Liver (tissue), 9 donors: Measurements from ENCODE around the gene VCX2. TPM values are rescaled to one million over a fixed set of nuclear protein-coding genes. Genes with fewer than 3 reads are reported as not detected.

Source experiments
- DNase-seq: peaks from one replicate; pipeline ENCODE4 v3.0.0-alpha.2; 2017; ENCODE audit warnings: low spot score
- H3K27ac ChIP-seq, 2 donors: one replicate each; pipeline ENCODE4 v1.7.0; 2013; ENCODE audit warnings: inconsistent platforms in 2 of 2, low read length in 2 of 2, control low read depth in 1 of 2, low read depth in 1 of 2, mild to moderate bottlenecking in 1 of 2
- H3K27me3 ChIP-seq, 4 donors: one replicate each; pipeline versions ENCODE4 v1.6.1 to v1.7.0; 2013; ENCODE audit warnings: low read length in 3 of 4, inconsistent platforms in 1 of 4, mild to moderate bottlenecking in 1 of 4, moderate library complexity in 1 of 4; ENCODE audit not compliant: control insufficient read depth in 4 of 4, insufficient read depth in 4 of 4
- H3K36me3 ChIP-seq, 4 donors: one replicate each; pipeline versions ENCODE4 v1.6.1 to v1.7.0; 2013; ENCODE audit warnings: low read length in 3 of 4, mild to moderate bottlenecking in 3 of 4, low read depth in 1 of 4, moderate library complexity in 1 of 4; ENCODE audit not compliant: control insufficient read depth in 4 of 4, insufficient read depth in 3 of 4
- H3K4me1 ChIP-seq, 4 donors: one replicate each; pipeline versions ENCODE4 v1.6.1 to v1.7.0; 2013; ENCODE audit warnings: low read length in 3 of 4, mild to moderate bottlenecking in 3 of 4, moderate library complexity in 1 of 4; ENCODE audit not compliant: control insufficient read depth in 4 of 4, insufficient read depth in 4 of 4
- H3K4me3 ChIP-seq, 3 donors: one replicate each; pipeline versions ENCODE4 v1.6.1 to v1.7.0; 2013; ENCODE audit warnings: low read length in 3 of 3, control low read depth in 1 of 3, low read depth in 1 of 3, mild to moderate bottlenecking in 1 of 3
- H3K9ac ChIP-seq, 2 donors: one replicate each; pipeline ENCODE4 v1.7.0; 2013; ENCODE audit warnings: low read length in 2 of 2, mild to moderate bottlenecking in 2 of 2, moderate library complexity in 2 of 2, control low read depth in 1 of 2, low read depth in 1 of 2
- H3K9me3 ChIP-seq, 4 donors: one replicate each; pipeline versions ENCODE4 v1.6.1 to v1.7.0; 2013; ENCODE audit warnings: low read length in 3 of 4; ENCODE audit not compliant: control insufficient read depth in 4 of 4
- EGR1 ChIP-seq, 2 donors: IDR thresholded peaks; 2 replicates each; pipeline ENCODE4 v1.6.1; 2016 to 2018; ENCODE audit warnings: antibody characterized with exemption in 2 of 2, low read depth in 2 of 2
- FOXA1 ChIP-seq: IDR thresholded peaks from 2 replicates; pipeline ENCODE4 v1.6.1; 2016; ENCODE audit warnings: antibody characterized with exemption
- FOXA2 ChIP-seq: IDR thresholded peaks from 2 replicates; pipeline ENCODE4 v1.6.1; 2016; ENCODE audit warnings: antibody characterized with exemption
- GABPA ChIP-seq, 2 donors: IDR thresholded peaks in 1 of 2; conservative IDR thresholded peaks in 1 of 2; 2 replicates each; pipeline ENCODE4 v1.6.1; 2016; ENCODE audit warnings: antibody characterized with exemption in 2 of 2, mild to moderate bottlenecking in 1 of 2, moderate library complexity in 1 of 2
- HNF4G ChIP-seq: IDR thresholded peaks from 2 replicates; pipeline ENCODE4 v1.6.1; 2016; ENCODE audit warnings: antibody characterized with exemption
- JUND ChIP-seq, 2 donors: IDR thresholded peaks; 2 replicates each; pipeline ENCODE4 v1.6.1; 2016; ENCODE audit warnings: antibody characterized with exemption in 2 of 2
- NR2F2 ChIP-seq: IDR thresholded peaks from 2 replicates; pipeline ENCODE4 v1.6.1; 2016; ENCODE audit warnings: antibody characterized with exemption
- RAD21 ChIP-seq, 2 donors: IDR thresholded peaks; 2 replicates each; pipeline ENCODE4 v1.6.1; 2016; ENCODE audit warnings: antibody characterized with exemption in 2 of 2, mild to moderate bottlenecking in 2 of 2
- RXRA ChIP-seq, 2 donors: IDR thresholded peaks; 2 replicates each; pipeline ENCODE4 v1.6.1; 2017 to 2018; ENCODE audit warnings: antibody characterized with exemption in 2 of 2, mild to moderate bottlenecking in 1 of 2
- SP1 ChIP-seq: IDR thresholded peaks from 2 replicates; pipeline ENCODE4 v1.6.1; 2018; ENCODE audit warnings: antibody characterized with exemption, mild to moderate bottlenecking
- TAF1 ChIP-seq: conservative IDR thresholded peaks from 2 replicates; pipeline ENCODE4 v1.6.1; 2016; ENCODE audit warnings: antibody characterized with exemption, mild to moderate bottlenecking
- YY1 ChIP-seq: IDR thresholded peaks from 2 replicates; pipeline ENCODE4 v1.6.1; 2016; ENCODE audit warnings: antibody characterized with exemption, mild to moderate bottlenecking
- WGBS: extraction: QIAGEN DNeasy Blood & Tissue Kit; methylation state at CpG from one replicate; pipeline ENCODE4 v1.1.7; 2013; 5-methylcytosine and 5-hydroxymethylcytosine counted together
- polyA plus RNA-seq, 2 donors: library from polyadenylated mRNA; stranded (reverse) in 1 of 2; unstranded in 1 of 2; fragments of 200-250 nt in 1 of 2; fragments of >200 nt in 1 of 2; fragmentation: Nextera tagmentation in 1 of 2; extraction: Ambion mirVana in 1 of 2; gene quantifications; one replicate each; pipeline versions ENCODE4 v1.2.1 to v1.2.3, GENCODE V29; 2013 to 2015
- total RNA-seq, 2 donors: library from RNA; depleted of rRNA; stranded (reverse); fragments of >200 nt; gene quantifications; one replicate each; pipeline ENCODE4 v1.2.3, GENCODE V29; 2014
- TF ChIP-seq, protein P1 (sequence below): IDR thresholded peaks from 2 replicates; pipeline ENCODE4 v1.6.1; 2016; ENCODE audit warnings: antibody characterized with exemption
- TF ChIP-seq, protein P2 (sequence below): fragments of 150-350 bp; IDR thresholded peaks from 2 replicates; pipeline ENCODE4 v1.5.1; 2017; ENCODE audit warnings: improper control_type of control experiment, low read depth, low read length; ENCODE audit not compliant: missing input control
- TF ChIP-seq, protein P3 (sequence below): IDR thresholded peaks from 2 replicates; pipeline ENCODE4 v1.6.1; 2016; ENCODE audit warnings: antibody characterized with exemption
- TF ChIP-seq, protein P4 (sequence below): IDR thresholded peaks from 2 replicates; pipeline ENCODE4 v1.6.1; 2016; ENCODE audit warnings: antibody characterized with exemption
- TF ChIP-seq, protein P5 (sequence below): IDR thresholded peaks from 2 replicates; pipeline ENCODE4 v1.6.1; 2016; ENCODE audit warnings: antibody characterized with exemption, mild to moderate bottlenecking
- donor health status: healthy.
- donor health status: healthy.
- donor health status: healthy.
- donor health status: healthy.
- donor health status: healthy.

Gene VCX2
- total and polyA plus RNA-seq, 4 donors, result not detected

DNA sequence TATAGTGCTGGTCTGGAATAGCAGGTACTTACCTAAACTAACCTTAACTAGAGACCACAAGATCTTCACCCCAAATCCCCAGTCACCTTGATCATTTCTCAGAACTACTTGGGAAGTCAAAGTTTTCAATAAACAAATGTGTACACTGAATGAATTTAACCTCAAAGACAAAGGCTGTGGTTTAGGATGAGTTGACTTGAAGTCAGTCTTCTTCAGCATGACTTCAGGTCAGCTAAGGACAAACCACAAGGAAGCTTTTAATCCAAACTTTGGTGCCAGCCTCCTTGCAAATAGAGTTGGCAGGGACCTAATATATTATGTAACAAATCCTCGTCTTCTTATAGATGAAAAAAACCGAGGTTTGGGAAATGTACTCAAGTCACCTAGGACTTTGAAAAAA, 21.2 kb upstream of the VCX2 start:
- H3K36me3 ChIP-seq, result no peaks in the 10 kb centered on the region
- WGBS, result 88% methylated on average over 2 of the region's 2 CpGs
- TF ChIP-seq, protein P1, sequence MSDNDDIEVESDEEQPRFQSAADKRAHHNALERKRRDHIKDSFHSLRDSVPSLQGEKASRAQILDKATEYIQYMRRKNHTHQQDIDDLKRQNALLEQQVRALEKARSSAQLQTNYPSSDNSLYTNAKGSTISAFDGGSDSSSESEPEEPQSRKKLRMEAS, result no peak
- TF ChIP-seq FOXA1, result no peak
- TF ChIP-seq NR2F2, result no peak
- no peak for TF ChIP-seq TAF1
- H3K4me1 ChIP-seq, result no peaks in the 10 kb centered on the region
- DNase-seq, result no peak
- no peak overlapping the region for H3K9ac ChIP-seq
- no peak overlapping the region for H3K4me3 ChIP-seq
- no peak overlapping the region for H3K27ac ChIP-seq
- no peaks in the 10 kb centered on the region for H3K27me3 ChIP-seq
- no peaks in the 10 kb centered on the region for H3K9me3 ChIP-seq

DNA sequence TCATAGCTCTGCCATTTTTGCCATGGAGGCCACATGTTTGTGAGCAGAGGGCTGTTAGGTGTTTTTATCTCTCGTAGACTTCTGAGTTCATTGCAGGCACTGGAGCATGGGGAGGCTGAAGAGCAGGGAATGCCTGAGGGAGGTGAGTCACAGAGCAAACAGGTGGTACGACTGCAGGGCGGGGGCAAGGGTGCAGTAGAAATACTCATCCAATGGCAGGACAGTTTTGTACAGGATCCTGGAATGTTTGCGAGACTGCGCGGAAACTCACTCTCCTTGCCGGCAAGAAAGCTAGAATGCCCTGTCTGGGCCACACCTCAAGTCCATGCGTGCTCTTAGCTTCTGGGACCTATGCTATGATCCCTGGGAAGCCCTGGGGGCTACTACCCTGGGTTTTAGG, 20.0 kb upstream of the VCX2 start:
- 90% methylated on average over 8 of the region's 8 CpGs for WGBS
- no peak for DNase-seq
- H3K4me3 ChIP-seq, result no peak overlapping the region
- no peaks in the 10 kb centered on the region for H3K9me3 ChIP-seq
- TF ChIP-seq, protein P2, sequence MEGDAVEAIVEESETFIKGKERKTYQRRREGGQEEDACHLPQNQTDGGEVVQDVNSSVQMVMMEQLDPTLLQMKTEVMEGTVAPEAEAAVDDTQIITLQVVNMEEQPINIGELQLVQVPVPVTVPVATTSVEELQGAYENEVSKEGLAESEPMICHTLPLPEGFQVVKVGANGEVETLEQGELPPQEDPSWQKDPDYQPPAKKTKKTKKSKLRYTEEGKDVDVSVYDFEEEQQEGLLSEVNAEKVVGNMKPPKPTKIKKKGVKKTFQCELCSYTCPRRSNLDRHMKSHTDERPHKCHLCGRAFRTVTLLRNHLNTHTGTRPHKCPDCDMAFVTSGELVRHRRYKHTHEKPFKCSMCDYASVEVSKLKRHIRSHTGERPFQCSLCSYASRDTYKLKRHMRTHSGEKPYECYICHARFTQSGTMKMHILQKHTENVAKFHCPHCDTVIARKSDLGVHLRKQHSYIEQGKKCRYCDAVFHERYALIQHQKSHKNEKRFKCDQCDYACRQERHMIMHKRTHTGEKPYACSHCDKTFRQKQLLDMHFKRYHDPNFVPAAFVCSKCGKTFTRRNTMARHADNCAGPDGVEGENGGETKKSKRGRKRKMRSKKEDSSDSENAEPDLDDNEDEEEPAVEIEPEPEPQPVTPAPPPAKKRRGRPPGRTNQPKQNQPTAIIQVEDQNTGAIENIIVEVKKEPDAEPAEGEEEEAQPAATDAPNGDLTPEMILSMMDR, result no peak
- TF ChIP-seq YY1 (no peak), SP1 (no peak), FOXA2 (no peak), RXRA (IDR thresholded peaks at IDR 0.05) (no peak), FOXA1 (no peak), HNF4G (no peak), TAF1 (no peak), JUND (IDR thresholded peaks at IDR 0.05) (no peak), GABPA (IDR thresholded peaks at IDR 0.05 in 1 of 2, conservative IDR thresholded peaks at IDR 0.05 in 1 of 2) (no peak), EGR1 (IDR thresholded peaks at IDR 0.05; ENCODE audit: low read depth in 2 of 2) (no peak), RAD21 (IDR thresholded peaks at IDR 0.05) (no peak)
- TF ChIP-seq, protein P1, result no peak
- TF ChIP-seq, protein P3, sequence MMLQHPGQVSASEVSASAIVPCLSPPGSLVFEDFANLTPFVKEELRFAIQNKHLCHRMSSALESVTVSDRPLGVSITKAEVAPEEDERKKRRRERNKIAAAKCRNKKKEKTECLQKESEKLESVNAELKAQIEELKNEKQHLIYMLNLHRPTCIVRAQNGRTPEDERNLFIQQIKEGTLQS, result no peak
- TF ChIP-seq, protein P4, sequence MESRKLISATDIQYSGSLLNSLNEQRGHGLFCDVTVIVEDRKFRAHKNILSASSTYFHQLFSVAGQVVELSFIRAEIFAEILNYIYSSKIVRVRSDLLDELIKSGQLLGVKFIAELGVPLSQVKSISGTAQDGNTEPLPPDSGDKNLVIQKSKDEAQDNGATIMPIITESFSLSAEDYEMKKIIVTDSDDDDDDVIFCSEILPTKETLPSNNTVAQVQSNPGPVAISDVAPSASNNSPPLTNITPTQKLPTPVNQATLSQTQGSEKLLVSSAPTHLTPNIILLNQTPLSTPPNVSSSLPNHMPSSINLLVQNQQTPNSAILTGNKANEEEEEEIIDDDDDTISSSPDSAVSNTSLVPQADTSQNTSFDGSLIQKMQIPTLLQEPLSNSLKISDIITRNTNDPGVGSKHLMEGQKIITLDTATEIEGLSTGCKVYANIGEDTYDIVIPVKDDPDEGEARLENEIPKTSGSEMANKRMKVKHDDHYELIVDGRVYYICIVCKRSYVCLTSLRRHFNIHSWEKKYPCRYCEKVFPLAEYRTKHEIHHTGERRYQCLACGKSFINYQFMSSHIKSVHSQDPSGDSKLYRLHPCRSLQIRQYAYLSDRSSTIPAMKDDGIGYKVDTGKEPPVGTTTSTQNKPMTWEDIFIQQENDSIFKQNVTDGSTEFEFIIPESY, result no peak
- TF ChIP-seq, protein P5, sequence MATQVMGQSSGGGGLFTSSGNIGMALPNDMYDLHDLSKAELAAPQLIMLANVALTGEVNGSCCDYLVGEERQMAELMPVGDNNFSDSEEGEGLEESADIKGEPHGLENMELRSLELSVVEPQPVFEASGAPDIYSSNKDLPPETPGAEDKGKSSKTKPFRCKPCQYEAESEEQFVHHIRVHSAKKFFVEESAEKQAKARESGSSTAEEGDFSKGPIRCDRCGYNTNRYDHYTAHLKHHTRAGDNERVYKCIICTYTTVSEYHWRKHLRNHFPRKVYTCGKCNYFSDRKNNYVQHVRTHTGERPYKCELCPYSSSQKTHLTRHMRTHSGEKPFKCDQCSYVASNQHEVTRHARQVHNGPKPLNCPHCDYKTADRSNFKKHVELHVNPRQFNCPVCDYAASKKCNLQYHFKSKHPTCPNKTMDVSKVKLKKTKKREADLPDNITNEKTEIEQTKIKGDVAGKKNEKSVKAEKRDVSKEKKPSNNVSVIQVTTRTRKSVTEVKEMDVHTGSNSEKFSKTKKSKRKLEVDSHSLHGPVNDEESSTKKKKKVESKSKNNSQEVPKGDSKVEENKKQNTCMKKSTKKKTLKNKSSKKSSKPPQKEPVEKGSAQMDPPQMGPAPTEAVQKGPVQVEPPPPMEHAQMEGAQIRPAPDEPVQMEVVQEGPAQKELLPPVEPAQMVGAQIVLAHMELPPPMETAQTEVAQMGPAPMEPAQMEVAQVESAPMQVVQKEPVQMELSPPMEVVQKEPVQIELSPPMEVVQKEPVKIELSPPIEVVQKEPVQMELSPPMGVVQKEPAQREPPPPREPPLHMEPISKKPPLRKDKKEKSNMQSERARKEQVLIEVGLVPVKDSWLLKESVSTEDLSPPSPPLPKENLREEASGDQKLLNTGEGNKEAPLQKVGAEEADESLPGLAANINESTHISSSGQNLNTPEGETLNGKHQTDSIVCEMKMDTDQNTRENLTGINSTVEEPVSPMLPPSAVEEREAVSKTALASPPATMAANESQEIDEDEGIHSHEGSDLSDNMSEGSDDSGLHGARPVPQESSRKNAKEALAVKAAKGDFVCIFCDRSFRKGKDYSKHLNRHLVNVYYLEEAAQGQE, result no peak
- H3K36me3 ChIP-seq, result no peaks in the 10 kb centered on the region
- H3K27ac ChIP-seq, result no peak overlapping the region
- H3K27me3 ChIP-seq, result no peaks in the 10 kb centered on the region
- no peaks in the 10 kb centered on the region for H3K4me1 ChIP-seq
- no peak overlapping the region for H3K9ac ChIP-seq
